ENCODE results near the gene C3orf62.
A peak's percentile ranks its signal among the peaks of the same experiment; 100 is the strongest.
"Not testable (repeated sequence)": the region's sequence is repeated elsewhere in the genome, so short reads cannot be mapped to it uniquely, and the experiment has no call there.

C3orf62 gene

GRCh38 chr3:49255718-49256511 is 21.1 kb downstream of the C3orf62 start:
- no peaks in the 10 kb centered on the region for H3K4me1 ChIP-seq
- in situ Hi-C loops (cut with MboI; ENCODE audit: low sequenced_read_pairs), result no loop called here
- no peak overlapping the region for H3K4me3 ChIP-seq
- no peaks in the 10 kb centered on the region for H3K27me3 ChIP-seq (ENCODE audit: low read depth)
- no peaks in the 10 kb centered on the region for H3K36me3 ChIP-seq (replicated peaks)
- no peak for DNase-seq (ENCODE audit: low spot score in 2 of 2)
- no peaks in the 10 kb centered on the region for H3K9me3 ChIP-seq

GRCh38 chr3:49255112-49255511 is 21.9 kb downstream of the C3orf62 start:
- DNase-seq (ENCODE audit: low spot score in 2 of 2), result no peak
- Histone ChIP-seq H3K36me3 (replicated peaks) (no peaks in the 10 kb centered on the region), H3K4me3 (no peak overlapping the region), H3K27me3 (ENCODE audit: low read depth) (no peaks in the 10 kb centered on the region), H3K9me3 (no peaks in the 10 kb centered on the region), H3K4me1 (peaks cover 5% of the 10 kb centered on the region)
- in situ Hi-C loops (cut with MboI; ENCODE audit: low sequenced_read_pairs), result no loop called here

GRCh38 chr3:49253512-49253911 is 23.5 kb downstream of the C3orf62 start:
- H3K27me3 ChIP-seq (ENCODE audit: low read depth), result no peaks in the 10 kb centered on the region
- no peaks in the 10 kb centered on the region for H3K9me3 ChIP-seq
- in situ Hi-C loops (cut with MboI; ENCODE audit: low sequenced_read_pairs), result no loop called here
- H3K36me3 ChIP-seq (replicated peaks), result no peaks in the 10 kb centered on the region
- no peak overlapping the region for H3K4me3 ChIP-seq
- peaks cover 8% of the 10 kb centered on the region for H3K4me1 ChIP-seq
- no peak for DNase-seq (ENCODE audit: low spot score in 2 of 2)

- Histone ChIP-seq H3K9me3 (no peaks in the 10 kb centered on the region), H3K4me3 (no peak overlapping the region), H3K27me3 (ENCODE audit: low read depth) (no peaks in the 10 kb centered on the region), H3K36me3 (replicated peaks) (no peaks in the 10 kb centered on the region), H3K4me1 (peaks cover 8% of the 10 kb centered on the region)
- in situ Hi-C loops (cut with MboI; ENCODE audit: low sequenced_read_pairs), result no loop called here
- DNase-seq (ENCODE audit: low spot score in 2 of 2), result no peak
Measured at GRCh38 chr3:49248840-49249227, 28.2 kb downstream of the C3orf62 start.

- no peaks in the 10 kb centered on the region; the same call in 1 of the 2 replicates for H3K4me1 ChIP-seq
- in situ Hi-C loops (cut with MboI; ENCODE audit: low sequenced_read_pairs), result no loop called here
- no peaks in the 10 kb centered on the region for H3K27me3 ChIP-seq (ENCODE audit: low read depth)
- H3K36me3 ChIP-seq (replicated peaks), result no peaks in the 10 kb centered on the region
- H3K9me3 ChIP-seq, result no peaks in the 10 kb centered on the region
- no peak overlapping the region for H3K4me3 ChIP-seq
- DNase-seq (ENCODE audit: low spot score in 2 of 2), result peak; percentile 4 to 19
Measured at GRCh38 chr3:49244581-49245205, 32.3 kb downstream of the C3orf62 start.

- in situ Hi-C loops (cut with MboI; ENCODE audit: low sequenced_read_pairs); H3K4me1 ChIP-seq: not testable (repeated sequence)
Measured at GRCh38 chr3:49240091-49240490, 36.9 kb downstream of the C3orf62 start.

GRCh38 chr3:49238274-49239127 is 38.5 kb downstream of the C3orf62 start:
- no peak for DNase-seq (ENCODE audit: low spot score in 2 of 2)
- Histone ChIP-seq H3K36me3 (replicated peaks) (no peaks in the 10 kb centered on the region; the same call in 1 of the 2 replicates), H3K4me1 (no peaks in the 10 kb centered on the region), H3K4me3 (no peak overlapping the region), H3K27me3 (ENCODE audit: low read depth) (no peaks in the 10 kb centered on the region), H3K9me3 (peaks cover 18% of the 10 kb centered on the region)
- in situ Hi-C loops (cut with MboI; ENCODE audit: low sequenced_read_pairs), result no loop called here

More at GRCh38 chr3:49240091-49240490, 36.9 kb downstream of the C3orf62 start:
- not testable (repeated sequence) for H3K36me3 ChIP-seq (replicated peaks); DNase-seq (ENCODE audit: low spot score in 2 of 2); H3K4me3 ChIP-seq; H3K27me3 ChIP-seq (ENCODE audit: low read depth)
- peaks cover 11% of the 10 kb centered on the region for H3K9me3 ChIP-seq

- H3K27me3 ChIP-seq (ENCODE audit: low read depth), result no peaks in the 10 kb centered on the region
- no peak for DNase-seq (ENCODE audit: low spot score in 2 of 2)
- H3K9me3 ChIP-seq, result peaks cover 23% of the 10 kb centered on the region
- H3K4me1 ChIP-seq, result no peaks in the 10 kb centered on the region
- in situ Hi-C loops (cut with MboI; ENCODE audit: low sequenced_read_pairs), result no loop called here
- H3K4me3 ChIP-seq, result no peak overlapping the region
- no peaks in the 10 kb centered on the region; the same call in 1 of the 2 replicates for H3K36me3 ChIP-seq (replicated peaks)
Measured at GRCh38 chr3:49237344-49237743, 39.7 kb downstream of the C3orf62 start.

GRCh38 chr3:49236226-49236625 is 40.8 kb downstream of the C3orf62 start:
- Histone ChIP-seq H3K27me3 (ENCODE audit: low read depth) (no peaks in the 10 kb centered on the region), H3K36me3 (replicated peaks) (no peaks in the 10 kb centered on the region; the same call in 1 of the 2 replicates), H3K9me3 (peaks cover 31% of the 10 kb centered on the region), H3K4me1 (no peaks in the 10 kb centered on the region), H3K4me3 (no peak overlapping the region)
- DNase-seq (ENCODE audit: low spot score in 2 of 2), result no peak
- in situ Hi-C loops (cut with MboI; ENCODE audit: low sequenced_read_pairs), result no loop called here

- H3K4me3 ChIP-seq; in situ Hi-C loops (cut with MboI; ENCODE audit: low sequenced_read_pairs); H3K4me1 ChIP-seq; DNase-seq (ENCODE audit: low spot score in 2 of 2); H3K27me3 ChIP-seq (ENCODE audit: low read depth); H3K36me3 ChIP-seq (replicated peaks): not testable (repeated sequence)
- H3K9me3 ChIP-seq, result peaks cover 22% of the 10 kb centered on the region
Measured at GRCh38 chr3:49228817-49229216, 48.2 kb downstream of the C3orf62 start.

- Histone ChIP-seq H3K27me3 (ENCODE audit: low read depth) (no peaks in the 10 kb centered on the region), H3K9me3 (peaks cover 6% of the 10 kb centered on the region; the same call in 1 of the 2 replicates), H3K4me1 (no peaks in the 10 kb centered on the region), H3K36me3 (replicated peaks) (no peaks in the 10 kb centered on the region), H3K4me3 (no peak overlapping the region)
- no peak for DNase-seq (ENCODE audit: low spot score in 2 of 2)
- in situ Hi-C loops (cut with MboI; ENCODE audit: low sequenced_read_pairs), result no loop called here
Measured at GRCh38 chr3:49222002-49222401, 55.0 kb downstream of the C3orf62 start.

- H3K4me1 ChIP-seq; DNase-seq (ENCODE audit: low spot score in 2 of 2); in situ Hi-C loops (cut with MboI; ENCODE audit: low sequenced_read_pairs); H3K27me3 ChIP-seq (ENCODE audit: low read depth); H3K9me3 ChIP-seq; H3K4me3 ChIP-seq; H3K36me3 ChIP-seq (replicated peaks): not testable (repeated sequence)
Measured at GRCh38 chr3:49220985-49221563, 56.0 kb downstream of the C3orf62 start.

- no peaks in the 10 kb centered on the region for H3K27me3 ChIP-seq (ENCODE audit: low read depth)
- in situ Hi-C loops (cut with MboI; ENCODE audit: low sequenced_read_pairs), result no loop called here
- DNase-seq (ENCODE audit: low spot score in 2 of 2), result no peak
- no peaks in the 10 kb centered on the region for H3K4me1 ChIP-seq
- H3K4me3 ChIP-seq, result no peak overlapping the region
- H3K36me3 ChIP-seq (replicated peaks), result no peaks in the 10 kb centered on the region
- H3K9me3 ChIP-seq, result peaks cover 6% of the 10 kb centered on the region; the same call in 1 of the 2 replicates
Measured at GRCh38 chr3:49219132-49219531, 57.9 kb downstream of the C3orf62 start.

All from HAP-1 (cell line).